K562 (cell line): ENCODE results near the gene MRPL38. TPM values are rescaled to one million over a fixed set of nuclear protein-coding genes. Genes with fewer than 3 reads are reported as not detected.

Experiments
- CBFA2T3 ChIP-seq: fragments of 450-650 bp; IDR thresholded peaks from 2 replicates; pipeline ENCODE4 v1.6.1; 2017
- FOXJ2 ChIP-seq: fragments of 200-800 bp; sonication (Bioruptor generic); IDR thresholded peaks from 2 replicates; pipeline ENCODE4 v1.6.1; 2016; ENCODE audit warnings: missing genetic modification characterization, missing compliant biosample characterization
- MYBL2 ChIP-seq, 2 experiments: fragments of 450-650 bp in 1 of 2; sonication (generic) in 1 of 2; formaldehyde crosslinking in 1 of 2; IDR thresholded peaks; 2 replicates each; pipeline versions ENCODE4 v1.6.1 to v1.8.1; 2017 to 2022; ENCODE audit warnings: borderline replicate concordance in 1 of 2, inconsistent platforms in 1 of 2, low read depth in 1 of 2, mild to moderate bottlenecking in 1 of 2, missing genetic modification reagents in 1 of 2, moderate library complexity in 1 of 2
- PCBP1 ChIP-seq: fragments of 200-400 bp; formaldehyde crosslinking; IDR thresholded peaks from 2 replicates; pipeline ENCODE4 v1.6.1; 2018; ENCODE audit warnings: mild to moderate bottlenecking, low read depth, low read length; ENCODE audit not compliant: poor library complexity, severe bottlenecking
- PML ChIP-seq: IDR thresholded peaks from 2 replicates; pipeline ENCODE4 v1.6.1; 2012; ENCODE audit warnings: low read length, inconsistent platforms
- SREBF2 ChIP-seq: sonication (generic); formaldehyde crosslinking; IDR thresholded peaks from 2 replicates; pipeline ENCODE4 v1.4.0; 2020; ENCODE audit warnings: mild to moderate bottlenecking, missing genetic modification reagents
- TARDBP ChIP-seq: fragments of 450-650 bp; IDR thresholded peaks from 2 replicates; pipeline ENCODE4 v1.6.1; 2016
- ZFP91 ChIP-seq: sonication (generic); formaldehyde crosslinking; IDR thresholded peaks from 2 replicates; pipeline ENCODE4 v1.8.0; 2022; ENCODE audit warnings: mild to moderate bottlenecking, missing genetic modification reagents
- ZKSCAN8 ChIP-seq: fragments of 200-800 bp; sonication (Bioruptor generic); IDR thresholded peaks from 2 replicates; pipeline ENCODE4 v1.6.1; 2016; ENCODE audit warnings: missing genetic modification characterization, missing compliant biosample characterization
- polyA plus RNA-seq, 8 experiments: library from polyadenylated mRNA; depleted of rRNA in 4 of 8; stranded (reverse) in 5 of 8; unstranded in 3 of 8; fragments of >200 nt; fragmentation: Nextera tagmentation in 2 of 8; fragmentation: Illumina TruSeq in 1 of 8; extraction: Ambion mirVana in 2 of 8; extraction: Trizol in 1 of 8; gene quantifications; 2 replicates each; pipeline versions ENCODE4 v1.2.1 to v1.2.3, GENCODE V29; 2011 to 2014; ENCODE audit warnings: inconsistent platforms in 1 of 8, missing spikeins in 1 of 8
- total RNA-seq, 7 experiments: library from RNA; depleted of rRNA in 6 of 7; stranded (reverse); fragments of >200 nt in 6 of 7; fragmentation: Illumina TruSeq in 2 of 7; extraction: Trizol in 2 of 7; gene quantifications; 2 replicates each; pipeline versions ENCODE4 v1.2.1 to v1.2.3, GENCODE V29; 2011 to 2021; ENCODE audit warnings: low replicate concordance in 1 of 7
- TF ChIP-seq, protein P1 (sequence below): sonication (generic); formaldehyde crosslinking; IDR thresholded peaks from 2 replicates; pipeline ENCODE4 v1.9.0; 2022; ENCODE audit warnings: mild to moderate bottlenecking, missing genetic modification reagents
- TF ChIP-seq, protein P2 (sequence below): sonication (generic); formaldehyde crosslinking; IDR thresholded peaks from 2 replicates; pipeline ENCODE4 v1.8.1; 2023; ENCODE audit warnings: mild to moderate bottlenecking, missing genetic modification reagents
- TF ChIP-seq, protein P3 (sequence below): fragments of 250-450 bp; sonication (Bioruptor Pico); IDR thresholded peaks from 2 replicates; pipeline ENCODE4 v1.8.0; 2021; ENCODE audit warnings: moderate library complexity, mild to moderate bottlenecking, inconsistent platforms

MRPL38 gene
- total and polyA plus RNA-seq, 9 of the 15 experiments (the other 6 are each of a cell fraction or from before 2014, with no cell fraction given), result 4.5 to 154 (median 48.5) TPM

DNA sequence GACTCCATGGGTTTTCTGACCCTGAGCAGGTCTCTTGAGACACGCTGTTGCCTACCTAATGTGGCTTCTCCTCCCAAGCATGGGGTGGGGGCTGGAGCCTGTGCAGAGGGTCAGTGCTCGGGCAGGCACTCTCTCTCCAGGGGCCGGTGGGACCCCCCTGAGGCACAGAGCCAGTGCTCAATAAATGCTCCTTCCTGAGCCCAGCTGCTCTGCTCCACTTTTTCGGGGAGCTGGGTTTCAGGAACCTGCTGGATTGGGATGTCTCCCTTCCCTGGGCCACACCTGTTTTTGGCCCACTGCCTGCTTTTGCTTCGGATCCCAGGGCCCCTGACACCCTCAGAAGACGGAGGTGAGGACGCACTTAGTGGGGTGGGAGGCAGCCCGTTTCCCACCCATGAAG, 6.6 kb downstream of the MRPL38 start (continued):
- TF ChIP-seq CBFA2T3 (no peak), FOXJ2 (tag) (no peak), PML (0 out of 2 replicates have a peak, but pooled peaks have one; percentile 4), SREBF2 (CRISPR knock-in tag) (no peak), MYBL2 (IDR thresholded peaks at IDR 0.05; ENCODE audit: low read depth) (no peak), MYBL2 (CRISPR knock-in tag; IDR thresholded peaks at IDR 0.05; ENCODE audit: borderline replicate concordance) (no peak), ZKSCAN8 (CRISPR knock-in tag) (no peak), PCBP1 (no peak), TARDBP (no peak), ZFP91 (CRISPR knock-in tag) (no peak)
- TF ChIP-seq, protein P1, sequence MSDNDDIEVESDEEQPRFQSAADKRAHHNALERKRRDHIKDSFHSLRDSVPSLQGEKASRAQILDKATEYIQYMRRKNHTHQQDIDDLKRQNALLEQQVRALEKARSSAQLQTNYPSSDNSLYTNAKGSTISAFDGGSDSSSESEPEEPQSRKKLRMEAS (CRISPR knock-in tag), result no peak
- TF ChIP-seq, protein P2, sequence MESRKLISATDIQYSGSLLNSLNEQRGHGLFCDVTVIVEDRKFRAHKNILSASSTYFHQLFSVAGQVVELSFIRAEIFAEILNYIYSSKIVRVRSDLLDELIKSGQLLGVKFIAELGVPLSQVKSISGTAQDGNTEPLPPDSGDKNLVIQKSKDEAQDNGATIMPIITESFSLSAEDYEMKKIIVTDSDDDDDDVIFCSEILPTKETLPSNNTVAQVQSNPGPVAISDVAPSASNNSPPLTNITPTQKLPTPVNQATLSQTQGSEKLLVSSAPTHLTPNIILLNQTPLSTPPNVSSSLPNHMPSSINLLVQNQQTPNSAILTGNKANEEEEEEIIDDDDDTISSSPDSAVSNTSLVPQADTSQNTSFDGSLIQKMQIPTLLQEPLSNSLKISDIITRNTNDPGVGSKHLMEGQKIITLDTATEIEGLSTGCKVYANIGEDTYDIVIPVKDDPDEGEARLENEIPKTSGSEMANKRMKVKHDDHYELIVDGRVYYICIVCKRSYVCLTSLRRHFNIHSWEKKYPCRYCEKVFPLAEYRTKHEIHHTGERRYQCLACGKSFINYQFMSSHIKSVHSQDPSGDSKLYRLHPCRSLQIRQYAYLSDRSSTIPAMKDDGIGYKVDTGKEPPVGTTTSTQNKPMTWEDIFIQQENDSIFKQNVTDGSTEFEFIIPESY, result no peak
- TF ChIP-seq, protein P3, sequence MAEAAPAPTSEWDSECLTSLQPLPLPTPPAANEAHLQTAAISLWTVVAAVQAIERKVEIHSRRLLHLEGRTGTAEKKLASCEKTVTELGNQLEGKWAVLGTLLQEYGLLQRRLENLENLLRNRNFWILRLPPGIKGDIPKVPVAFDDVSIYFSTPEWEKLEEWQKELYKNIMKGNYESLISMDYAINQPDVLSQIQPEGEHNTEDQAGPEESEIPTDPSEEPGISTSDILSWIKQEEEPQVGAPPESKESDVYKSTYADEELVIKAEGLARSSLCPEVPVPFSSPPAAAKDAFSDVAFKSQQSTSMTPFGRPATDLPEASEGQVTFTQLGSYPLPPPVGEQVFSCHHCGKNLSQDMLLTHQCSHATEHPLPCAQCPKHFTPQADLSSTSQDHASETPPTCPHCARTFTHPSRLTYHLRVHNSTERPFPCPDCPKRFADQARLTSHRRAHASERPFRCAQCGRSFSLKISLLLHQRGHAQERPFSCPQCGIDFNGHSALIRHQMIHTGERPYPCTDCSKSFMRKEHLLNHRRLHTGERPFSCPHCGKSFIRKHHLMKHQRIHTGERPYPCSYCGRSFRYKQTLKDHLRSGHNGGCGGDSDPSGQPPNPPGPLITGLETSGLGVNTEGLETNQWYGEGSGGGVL, result no peak
